HTERT RPE-1 (cell line): ENCODE results near the gene AKAP6.

ENCODE experiments used
- in situ Hi-C: fragments of 300-500 bp; cut with MboI; formaldehyde crosslinking; loops from 4 replicates; pipeline ENCODE4 v1.14.3; 2020; ENCODE audit warnings: low sequenced_read_pairs

AKAP6 gene

DNA sequence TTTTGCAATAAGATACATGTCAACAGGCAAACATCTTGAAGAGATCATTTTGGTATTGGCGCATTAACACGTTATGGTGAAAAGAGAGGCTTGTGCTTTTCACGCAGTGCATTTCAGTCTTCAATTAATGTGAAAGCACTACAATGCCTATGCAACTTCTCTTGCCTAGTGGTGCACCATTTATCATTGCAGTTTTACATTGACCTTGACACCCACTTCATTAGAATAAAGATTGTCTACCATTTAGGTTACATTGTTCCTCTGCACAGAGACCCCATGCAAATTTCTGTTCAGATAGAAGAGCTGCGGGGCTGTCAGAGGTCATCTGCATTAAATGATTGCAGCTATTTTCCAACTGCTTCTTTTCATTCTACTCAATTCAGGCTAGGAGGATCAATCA lies 397.4 kb downstream of the AKAP6 start:
- in situ Hi-C loops = no loop called here

DNA sequence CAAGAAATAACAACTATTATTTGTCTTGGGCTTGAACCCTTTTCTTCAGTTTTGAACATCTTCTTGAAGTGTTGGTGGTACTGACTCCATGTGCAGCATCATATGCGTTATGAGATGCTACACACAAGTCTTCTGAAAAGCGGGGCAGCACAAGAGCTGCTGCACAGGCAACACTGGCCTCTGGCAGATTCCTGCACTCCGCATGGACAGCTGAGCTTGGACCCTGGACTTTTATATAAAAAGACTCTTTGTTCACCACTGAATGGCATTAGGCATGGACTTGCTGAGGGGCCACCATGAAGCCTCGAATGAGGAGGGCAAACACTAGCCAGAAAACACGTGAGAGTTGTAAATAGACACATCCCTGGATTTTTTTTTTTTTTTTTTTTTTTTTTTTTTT lies 398.7 kb downstream of the AKAP6 start:
- in situ Hi-C loops = no loop called here

DNA sequence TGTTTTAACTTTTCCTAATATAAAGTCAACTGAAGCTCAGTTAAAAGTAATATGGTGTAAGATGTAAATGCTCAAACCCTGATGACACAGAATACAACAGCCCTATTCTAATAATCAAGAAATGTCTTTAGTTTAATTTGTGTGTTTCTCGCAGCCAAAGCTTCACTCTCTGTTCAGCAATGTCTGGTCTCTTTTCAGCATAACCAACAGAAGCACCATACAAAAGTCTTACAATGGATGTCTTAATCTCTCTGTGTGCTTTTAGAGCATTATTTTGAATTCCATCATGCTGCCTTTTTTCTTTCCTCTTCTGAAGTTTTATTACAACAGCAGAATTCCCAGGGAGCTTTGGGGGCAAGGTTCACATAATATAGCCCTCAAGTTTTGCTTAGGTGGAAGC lies 399.4 kb downstream of the AKAP6 start:
- in situ Hi-C loops = no loop called here

DNA sequence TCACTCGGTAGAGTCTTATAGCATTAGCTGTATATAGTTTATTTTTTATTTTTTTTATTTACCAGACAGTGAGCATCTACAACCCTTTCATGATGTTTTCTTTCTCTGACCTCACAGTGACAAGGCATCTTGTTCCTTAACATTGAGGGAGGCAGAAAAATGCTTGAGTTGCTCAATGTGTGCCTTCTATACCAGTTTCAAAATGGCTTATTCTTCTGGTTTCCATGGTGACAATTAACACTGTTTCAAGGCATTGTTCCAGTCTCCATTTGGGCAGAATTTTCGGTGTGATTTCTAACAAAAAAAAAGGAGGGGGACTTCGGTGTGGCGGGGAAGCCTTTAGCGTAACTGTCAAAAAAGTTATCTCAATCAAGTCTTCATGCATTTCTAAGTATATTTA lies 399.9 kb downstream of the AKAP6 start:
- in situ Hi-C loops = no loop called here

DNA sequence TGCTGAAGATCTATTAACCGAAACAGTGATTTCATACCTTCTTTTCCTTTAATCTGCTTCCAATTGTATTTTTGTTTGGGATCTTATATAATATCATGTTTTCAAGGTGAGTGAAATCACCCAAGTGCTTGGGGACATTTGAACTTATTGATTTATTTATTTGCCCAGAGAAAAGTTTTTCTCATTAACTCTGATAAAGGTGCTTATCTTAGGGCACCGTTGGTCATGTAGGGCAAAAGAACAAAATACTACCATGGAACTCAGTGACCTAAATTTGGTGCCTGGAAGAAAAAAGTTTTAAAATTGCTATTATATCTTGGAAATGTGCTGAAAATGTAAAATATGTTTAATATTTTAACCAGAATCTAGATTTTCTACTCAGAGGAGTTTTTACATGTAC lies 402.2 kb downstream of the AKAP6 start:
- in situ Hi-C loops = no loop called here

DNA sequence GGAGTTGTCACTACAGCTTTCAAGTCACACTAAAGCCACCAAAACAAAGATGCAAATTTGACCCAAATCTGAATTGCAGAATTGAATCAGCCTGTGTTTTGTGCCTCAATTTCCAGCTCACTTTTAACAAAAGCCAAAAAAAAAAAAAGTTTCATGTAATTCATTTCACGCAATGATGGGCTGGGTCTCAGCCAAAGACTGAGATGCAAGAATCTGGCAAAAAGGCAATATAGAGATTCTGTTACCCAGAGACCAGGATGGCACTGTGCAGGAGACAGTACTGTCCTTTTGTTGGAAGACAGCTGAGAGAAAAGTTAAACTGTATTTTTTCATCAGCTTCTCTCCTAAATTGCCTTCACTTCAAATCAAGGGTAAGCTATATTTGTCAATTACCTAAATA lies 403.9 kb downstream of the AKAP6 start:
- in situ Hi-C loops = no loop called here

DNA sequence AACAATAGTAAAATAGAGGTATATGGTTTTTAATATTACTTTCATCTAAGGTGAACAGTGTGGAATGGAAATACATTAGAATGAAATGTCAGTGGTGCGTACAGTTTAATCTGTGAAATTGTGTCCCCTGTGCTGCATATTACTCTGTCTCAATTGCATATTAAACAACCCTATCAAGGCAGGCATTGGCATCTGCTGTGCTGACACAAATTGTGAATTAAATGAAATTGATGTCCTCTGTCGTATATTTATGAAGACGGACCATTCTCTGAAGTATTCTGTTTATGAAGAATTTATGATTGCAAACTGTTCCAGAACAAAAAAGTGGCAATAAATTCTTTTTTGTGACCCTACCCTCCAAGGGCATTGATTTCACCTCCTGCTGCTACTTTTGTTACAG lies 405.2 kb downstream of the AKAP6 start:
- in situ Hi-C loops = no loop called here

DNA sequence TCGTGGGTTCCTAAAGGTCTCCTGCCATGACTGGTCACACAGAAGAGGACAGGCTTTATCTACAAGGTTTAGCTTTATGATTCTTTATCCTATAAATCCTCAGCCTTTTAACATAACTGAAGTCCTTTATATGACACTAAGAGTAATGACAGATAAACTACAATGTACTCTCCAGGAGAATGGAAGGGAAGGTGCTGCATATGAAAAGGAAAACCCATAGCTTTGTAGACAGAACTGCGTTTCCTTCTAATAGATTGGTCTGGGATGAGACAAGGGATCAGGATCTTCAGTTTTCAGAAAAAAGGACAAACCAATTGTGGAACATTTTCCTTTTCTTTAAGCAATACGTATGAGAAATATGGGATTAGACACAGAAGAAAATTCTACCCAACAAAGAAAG lies 408.5 kb downstream of the AKAP6 start:
- in situ Hi-C loops = no loop called here

DNA sequence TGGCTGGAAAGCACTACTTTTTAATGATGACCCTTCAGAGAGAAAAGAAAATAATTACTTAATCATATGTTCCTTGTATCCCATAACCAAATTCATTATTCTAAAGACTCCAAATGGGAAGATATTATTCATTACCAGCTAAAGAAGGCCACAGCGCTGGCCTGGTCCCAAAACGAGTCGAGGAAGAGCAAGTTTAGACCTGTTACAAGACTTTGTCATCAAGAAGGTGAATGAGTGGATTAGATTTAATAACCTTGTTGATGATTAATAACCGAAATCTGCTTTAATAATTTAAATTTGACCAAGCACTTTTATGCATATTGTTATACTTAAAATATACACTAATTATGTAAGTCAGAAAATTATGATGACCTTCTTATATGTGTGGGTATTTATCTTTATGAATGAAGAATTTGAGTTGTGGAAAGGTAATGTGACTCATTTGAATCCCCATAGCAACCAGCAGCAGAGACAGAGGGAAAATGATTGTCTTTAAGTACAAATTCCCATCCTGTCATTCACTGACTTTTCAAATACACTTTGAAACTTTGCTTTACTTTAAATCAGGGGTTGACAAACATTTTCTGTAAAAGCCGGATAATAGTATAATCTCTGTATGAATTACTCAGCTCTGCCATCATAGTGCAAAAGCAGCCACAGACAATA lies 409.2 kb downstream of the AKAP6 start:
- in situ Hi-C loops = no loop called here

DNA sequence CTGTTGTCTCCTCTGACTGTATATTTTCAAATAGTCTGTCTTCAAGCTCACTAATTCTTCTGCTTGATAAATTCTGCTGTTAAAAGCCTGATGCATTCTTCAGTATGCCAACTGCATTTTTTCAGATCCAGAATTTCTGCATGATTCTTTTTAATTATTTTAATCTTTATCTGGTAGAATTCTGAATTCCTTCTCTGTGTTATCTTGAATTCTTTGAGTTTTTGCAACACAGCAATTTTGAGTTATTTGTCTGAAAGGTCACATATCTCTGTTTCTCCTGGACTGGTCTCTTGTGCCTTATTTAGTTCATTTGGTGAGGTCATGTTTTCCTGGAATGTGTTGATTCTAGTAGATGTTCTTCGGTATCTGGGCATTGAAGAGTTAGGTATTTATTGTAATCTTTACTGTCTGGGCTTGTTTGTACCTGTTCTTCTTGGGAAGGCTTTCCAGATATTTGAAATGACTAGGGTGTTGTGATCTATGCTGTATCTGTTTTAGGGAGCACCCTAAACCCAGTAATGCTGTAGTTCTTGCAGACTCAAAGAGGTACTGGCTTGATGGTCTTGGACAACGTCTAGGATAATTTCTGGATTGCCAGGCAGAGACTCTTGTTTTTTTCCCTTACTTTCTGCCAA lies 415.8 kb downstream of the AKAP6 start:
- in situ Hi-C loops = no loop called here

DNA sequence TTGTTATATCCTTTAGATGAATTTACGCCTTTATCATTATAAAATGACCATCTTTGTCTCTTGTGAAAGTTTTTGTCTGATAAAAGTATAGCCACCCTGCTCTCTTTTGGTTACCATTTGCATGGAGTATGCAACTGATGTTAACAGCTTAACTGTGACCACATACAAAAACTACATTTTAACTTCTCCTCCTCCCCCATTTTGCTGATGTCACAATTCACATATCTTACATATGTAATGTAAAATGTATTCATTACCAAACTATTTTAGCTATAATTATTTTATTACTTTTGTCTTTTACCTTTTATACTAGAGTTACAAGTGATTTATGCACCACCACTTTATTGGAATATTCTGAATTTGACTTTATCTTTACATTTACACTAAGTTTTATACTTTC lies 425.1 kb downstream of the AKAP6 start:
- in situ Hi-C loops = no loop called here

DNA sequence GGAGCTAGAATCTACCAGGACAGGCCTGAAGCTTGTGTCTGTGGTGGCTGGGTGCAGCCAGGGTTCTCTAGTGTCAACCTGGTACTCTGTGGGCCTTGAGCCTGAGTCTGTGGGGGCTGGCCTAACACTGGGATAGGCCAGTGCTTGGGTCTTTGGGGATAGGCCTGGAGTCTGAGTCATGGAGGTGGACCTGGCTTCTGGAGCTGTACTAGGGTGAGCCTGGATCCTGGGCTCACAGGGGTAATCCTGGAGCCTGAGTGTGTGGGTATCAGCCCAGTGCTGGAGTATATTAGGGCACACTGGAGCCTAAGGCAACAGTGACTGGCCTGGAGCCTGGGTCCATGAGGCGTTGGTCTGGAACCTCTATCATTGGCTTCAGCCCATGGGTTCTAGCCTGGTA lies 427.1 kb downstream of the AKAP6 start:
- in situ Hi-C loops = no loop called here

DNA sequence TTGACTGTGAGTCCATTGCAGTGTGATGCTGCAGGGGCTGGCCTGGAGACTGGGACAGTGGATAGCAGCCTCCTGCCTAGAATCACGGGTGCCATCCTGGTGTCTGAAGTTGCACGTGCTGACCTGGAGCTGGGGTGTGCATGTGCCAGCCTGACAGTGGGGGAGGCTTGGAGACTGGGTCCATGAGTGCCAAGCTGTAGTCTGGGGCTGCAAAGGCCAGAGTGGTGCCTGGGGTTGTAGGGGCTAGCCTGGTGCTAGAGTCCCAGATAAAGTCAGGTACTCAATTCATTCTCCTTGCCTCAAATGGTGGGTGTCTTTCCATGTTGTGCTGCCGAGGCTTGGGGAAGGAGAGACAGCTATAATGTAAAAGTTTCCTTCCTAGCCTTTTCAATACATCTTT lies 427.7 kb downstream of the AKAP6 start:
- in situ Hi-C loops = no loop called here

DNA sequence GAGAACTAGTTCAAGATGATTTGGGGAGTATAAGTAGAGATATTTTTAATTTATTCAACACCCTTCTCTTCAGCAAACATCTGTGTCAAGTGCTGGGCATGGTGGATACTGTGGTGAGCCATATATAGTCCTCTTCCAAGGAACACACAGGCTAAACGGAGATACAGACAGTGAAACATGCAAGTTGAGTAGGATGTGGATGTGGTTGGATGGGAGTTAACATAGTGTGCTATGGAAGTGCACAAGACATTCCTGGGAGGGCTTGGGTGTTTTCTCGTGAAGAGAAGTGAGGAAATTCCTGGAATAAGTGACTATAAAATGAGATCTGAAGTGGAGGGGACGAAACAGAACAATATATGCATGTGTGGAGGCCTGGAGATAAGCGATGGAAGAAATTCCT lies 428.5 kb downstream of the AKAP6 start:
- in situ Hi-C loops = no loop called here

DNA sequence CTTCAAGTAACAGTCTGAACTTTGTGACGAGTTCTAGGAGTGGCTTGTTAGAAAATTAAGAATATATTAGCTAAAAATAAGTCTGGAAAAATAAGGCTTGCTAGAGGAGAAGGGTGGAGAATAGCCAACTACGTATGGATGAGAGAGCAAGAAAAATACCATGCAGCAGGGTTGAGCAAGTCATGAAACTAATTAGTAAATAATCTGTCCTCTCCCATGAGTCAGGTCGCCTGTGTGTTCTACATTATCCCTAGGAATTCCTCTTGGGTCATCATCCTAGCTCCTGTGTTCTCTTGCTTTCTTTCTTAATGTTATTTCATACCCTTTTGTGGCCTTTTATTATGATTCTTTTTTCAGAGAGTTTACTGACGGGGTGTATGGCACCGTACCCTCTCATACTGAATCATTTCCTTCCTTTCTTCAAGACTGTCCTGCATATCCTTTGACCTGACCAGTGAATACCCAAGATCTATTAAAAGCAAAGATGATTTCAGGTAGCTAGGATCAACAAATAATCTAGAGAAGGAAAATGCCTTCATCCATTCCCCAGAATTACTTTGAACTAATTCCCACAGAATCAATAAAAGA lies 432.4 kb downstream of the AKAP6 start:
- in situ Hi-C loops = no loop called here

DNA sequence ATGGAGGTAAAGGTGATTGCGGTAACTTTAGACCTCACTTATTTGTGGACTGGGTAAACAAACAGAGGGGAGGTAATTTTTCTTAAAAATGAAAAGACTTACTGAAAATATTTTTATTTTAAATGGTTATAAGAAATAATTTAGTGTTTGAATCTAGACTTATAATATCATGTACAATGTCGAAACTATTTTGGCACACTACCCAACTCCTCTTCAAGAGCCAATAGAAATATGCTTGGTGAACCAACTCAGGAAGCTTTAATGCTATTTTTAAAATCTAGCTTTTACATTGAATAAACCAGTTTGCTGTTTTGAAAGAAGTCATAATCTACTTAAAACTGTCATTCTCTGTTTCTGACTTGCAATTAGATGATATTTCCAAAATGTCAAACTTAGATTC lies 433.8 kb downstream of the AKAP6 start:
- in situ Hi-C loops = no loop called here

DNA sequence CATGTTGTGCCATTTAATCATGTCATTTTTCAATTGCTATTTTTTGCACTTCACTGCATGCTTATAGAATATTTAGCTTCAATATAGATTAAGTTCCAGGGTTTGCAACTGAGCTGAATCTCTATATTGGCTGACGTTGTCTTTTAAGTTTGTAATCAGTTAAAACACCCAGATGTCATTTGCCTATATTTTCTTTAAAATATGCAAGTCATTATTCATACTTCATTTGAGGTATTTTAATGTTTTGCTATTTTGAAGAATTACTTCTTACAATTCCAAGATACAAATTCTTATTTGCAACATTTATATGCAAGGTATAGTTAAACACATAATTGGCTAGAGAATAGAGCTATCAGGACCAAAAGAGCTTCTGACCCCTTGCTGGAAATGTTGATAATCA lies 434.6 kb downstream of the AKAP6 start:
- in situ Hi-C loops = no loop called here

DNA sequence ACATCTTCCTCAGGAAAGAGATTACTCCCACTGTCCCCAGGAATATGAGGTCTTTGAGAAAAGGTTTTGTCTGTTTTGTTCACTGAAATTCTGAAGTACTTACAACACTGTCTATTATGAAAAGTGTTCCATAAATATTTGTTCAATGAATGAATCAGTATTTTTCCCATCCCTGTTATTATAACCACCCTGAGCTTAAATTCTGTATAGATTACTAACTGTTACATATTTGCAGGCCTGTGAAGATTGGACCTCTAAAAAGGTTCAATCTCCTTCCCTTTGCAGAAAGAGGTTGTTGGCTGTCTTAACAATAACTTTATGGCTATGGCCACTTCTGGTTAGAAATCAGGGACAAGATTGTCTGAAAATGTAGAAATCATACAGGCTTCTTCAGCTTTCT lies 435.0 kb downstream of the AKAP6 start:
- in situ Hi-C loops = no loop called here

DNA sequence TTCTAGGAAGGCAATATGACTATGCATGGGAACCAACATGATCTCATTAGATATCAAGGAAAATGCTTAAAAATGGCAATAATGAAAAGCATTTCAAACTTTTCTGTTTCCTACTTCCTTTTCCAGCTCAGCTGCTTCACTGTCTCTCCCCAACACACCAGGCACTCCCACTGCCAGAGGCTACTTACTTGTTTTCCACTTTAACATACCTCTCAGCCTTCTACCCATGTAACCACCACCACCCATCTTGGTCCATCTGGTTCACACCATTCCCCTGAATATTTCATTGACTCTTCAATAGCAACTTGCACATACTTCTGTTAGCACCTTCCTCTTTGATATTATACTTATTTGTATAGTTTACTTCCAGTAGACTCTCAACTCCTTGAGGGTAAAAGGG lies 441.3 kb downstream of the AKAP6 start:
- in situ Hi-C loops = no loop called here

DNA sequence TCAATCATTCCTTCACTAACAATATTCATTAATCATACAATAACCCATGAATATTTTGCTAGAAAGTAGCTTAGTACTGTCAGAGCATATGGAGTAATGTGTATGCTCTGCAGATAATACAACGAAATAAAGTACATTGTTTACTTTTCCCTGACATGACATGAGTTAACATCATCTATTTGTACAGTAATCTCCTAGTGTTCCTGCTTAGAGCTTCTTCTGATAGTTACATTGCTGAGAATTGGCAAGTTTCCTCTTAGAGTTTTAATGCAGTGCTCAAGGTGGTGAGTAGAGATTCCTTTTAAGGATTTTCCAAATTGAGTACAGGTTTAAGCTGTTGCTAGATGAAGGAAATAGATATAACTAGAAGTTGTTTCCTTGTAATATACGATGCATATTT lies 445.1 kb downstream of the AKAP6 start:
- in situ Hi-C loops = no loop called here

DNA sequence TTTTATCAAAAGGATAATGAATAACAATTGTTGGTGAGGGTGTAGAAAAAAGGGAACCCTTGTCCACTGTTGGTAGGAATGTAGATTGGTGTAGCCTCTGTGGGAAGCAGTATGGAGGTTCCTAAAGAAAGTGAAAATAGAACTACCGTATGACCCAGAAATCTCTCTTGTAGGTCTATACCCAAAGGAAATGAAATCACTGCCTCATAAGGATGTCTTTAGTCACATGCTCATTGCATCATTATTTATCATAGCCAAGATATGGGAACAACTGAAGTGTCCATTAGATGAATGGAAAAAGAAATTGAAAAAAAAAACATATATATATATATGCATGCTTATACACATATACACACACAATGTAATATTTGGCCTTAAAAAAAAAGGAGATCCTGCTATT lies 450.7 kb downstream of the AKAP6 start:
- in situ Hi-C loops = no loop called here

DNA sequence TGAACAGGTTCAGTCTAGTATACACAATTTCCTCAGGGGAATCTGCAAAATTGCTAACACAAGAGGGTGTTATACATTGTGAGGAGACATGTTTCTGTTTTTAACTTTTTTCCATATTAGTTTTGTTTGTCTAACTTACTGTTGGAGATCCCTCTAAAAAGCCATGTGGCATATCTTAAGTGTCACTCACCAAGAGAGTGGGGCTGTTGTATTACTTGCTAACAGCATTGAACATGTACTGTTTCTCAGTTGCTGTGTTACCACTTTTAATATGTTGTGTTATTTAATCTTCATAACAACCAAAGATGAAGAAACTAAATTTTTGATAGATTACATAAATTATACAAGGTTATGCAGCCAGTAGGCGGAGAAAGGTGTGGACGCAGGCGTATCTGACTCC lies 455.3 kb downstream of the AKAP6 start:
- in situ Hi-C loops = no loop called here

DNA sequence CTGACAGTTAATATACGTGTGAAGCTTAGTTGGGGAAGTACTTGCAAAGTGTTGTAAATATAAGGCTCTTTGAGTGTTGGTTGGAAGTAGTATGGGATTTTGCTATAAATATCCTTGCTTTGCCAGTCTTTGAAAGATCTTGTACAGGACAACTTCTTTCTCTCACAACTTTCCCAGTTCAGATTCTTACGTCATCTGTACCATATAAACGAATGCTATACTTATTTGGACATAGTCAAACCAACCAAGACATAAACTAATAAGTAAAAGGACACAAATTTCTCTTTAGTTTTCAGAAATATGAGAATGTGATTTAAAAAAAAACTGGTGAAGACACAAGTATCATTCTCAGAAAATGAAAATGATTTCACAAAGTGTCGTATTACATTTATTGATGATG lies 456.5 kb downstream of the AKAP6 start:
- in situ Hi-C loops = no loop called here
